ENCODE measurements around the gene PKD1L1. TPM values are rescaled to one million over a fixed set of nuclear protein-coding genes. Genes with fewer than 3 reads are reported as not detected.

Gene PKD1L1
- total RNA-seq, 1 experiment from 2014 or later = 0.17 TPM

DNA sequence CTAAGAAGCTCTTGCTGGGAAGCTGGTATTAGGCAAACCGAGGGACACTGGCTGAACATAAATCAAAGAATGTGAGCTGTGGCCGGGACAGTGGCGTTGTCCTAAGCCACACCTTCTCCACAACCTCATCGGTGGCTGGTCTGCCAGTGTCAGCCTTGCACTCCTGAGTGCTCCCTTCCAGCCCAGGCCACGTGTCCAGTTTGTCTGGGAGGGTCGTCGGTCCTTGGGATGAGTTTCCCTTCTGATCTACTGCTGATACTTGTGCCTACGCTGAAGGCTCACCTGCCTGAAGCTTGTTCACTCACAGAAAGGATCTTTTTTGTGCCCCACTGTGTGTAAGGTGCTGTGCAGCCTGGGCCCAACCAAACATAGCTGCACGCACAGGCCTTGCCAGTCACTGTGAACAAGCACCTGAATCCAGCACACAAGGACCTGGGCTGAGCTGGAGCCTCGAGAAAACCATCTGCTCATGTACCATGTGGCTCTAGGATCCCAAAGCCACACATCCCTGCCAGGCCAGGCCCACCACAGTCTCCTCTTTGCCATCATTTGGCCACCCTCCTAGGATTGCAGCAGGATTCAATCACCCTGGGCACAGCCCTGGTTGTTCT is 116.1 kb downstream of the PKD1L1 start:
- H4K8ac ChIP-seq (replicated peaks; ENCODE audit: insufficient read length, low read depth, low read length) = no peak overlapping the region
- H3K79me1 ChIP-seq (ENCODE audit: insufficient read depth, low read depth, low read length, poor library complexity, severe bottlenecking) = no peaks in the 10 kb centered on the region
- no peak overlapping the region for H3K18ac ChIP-seq (ENCODE audit: insufficient read length, low read depth, low read length)
- H3K4me1 ChIP-seq (ENCODE audit: insufficient read depth, low read length) = no peaks in the 10 kb centered on the region
- no peak overlapping the region for H2BK20ac ChIP-seq (ENCODE audit: low read depth, low read length, poor library complexity, severe bottlenecking)
- H2BK120ac ChIP-seq (ENCODE audit: low read depth, low read length, poor library complexity, severe bottlenecking) = no peak overlapping the region
- H3K4ac ChIP-seq (ENCODE audit: low read depth, low read length) = no peak overlapping the region
- TF ChIP-seq, protein P1, sequence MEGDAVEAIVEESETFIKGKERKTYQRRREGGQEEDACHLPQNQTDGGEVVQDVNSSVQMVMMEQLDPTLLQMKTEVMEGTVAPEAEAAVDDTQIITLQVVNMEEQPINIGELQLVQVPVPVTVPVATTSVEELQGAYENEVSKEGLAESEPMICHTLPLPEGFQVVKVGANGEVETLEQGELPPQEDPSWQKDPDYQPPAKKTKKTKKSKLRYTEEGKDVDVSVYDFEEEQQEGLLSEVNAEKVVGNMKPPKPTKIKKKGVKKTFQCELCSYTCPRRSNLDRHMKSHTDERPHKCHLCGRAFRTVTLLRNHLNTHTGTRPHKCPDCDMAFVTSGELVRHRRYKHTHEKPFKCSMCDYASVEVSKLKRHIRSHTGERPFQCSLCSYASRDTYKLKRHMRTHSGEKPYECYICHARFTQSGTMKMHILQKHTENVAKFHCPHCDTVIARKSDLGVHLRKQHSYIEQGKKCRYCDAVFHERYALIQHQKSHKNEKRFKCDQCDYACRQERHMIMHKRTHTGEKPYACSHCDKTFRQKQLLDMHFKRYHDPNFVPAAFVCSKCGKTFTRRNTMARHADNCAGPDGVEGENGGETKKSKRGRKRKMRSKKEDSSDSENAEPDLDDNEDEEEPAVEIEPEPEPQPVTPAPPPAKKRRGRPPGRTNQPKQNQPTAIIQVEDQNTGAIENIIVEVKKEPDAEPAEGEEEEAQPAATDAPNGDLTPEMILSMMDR (conservative IDR thresholded peaks at IDR 0.05) = no peak
- H2BK12ac ChIP-seq (ENCODE audit: insufficient read length, low read depth, low read length) = no peak overlapping the region
- no peak overlapping the region for H3K27ac Mint-ChIP-seq
- H4K20me1 ChIP-seq (ENCODE audit: control insufficient read depth, insufficient read depth, insufficient read length) = no peaks in the 10 kb centered on the region
- no peak overlapping the region; the same call in 1 of the 2 replicates for H3K14ac ChIP-seq (ENCODE audit: insufficient read depth, low read length)
- H3K4me2 ChIP-seq (ENCODE audit: insufficient read depth, insufficient read length, low read length) = no peak overlapping the region
- no peak overlapping the region for H2BK15ac ChIP-seq (ENCODE audit: low read depth, low read length)
- H3K9me3 ChIP-seq (ENCODE audit: control insufficient read depth, low read depth, low read length) = no peaks in the 10 kb centered on the region
- WGBS (ENCODE audit: extremely low coverage, insufficient read length, low lambda C conversion rate) = no CpG with 5 or more reads among the region's 10 CpGs
- H3K9me3 Mint-ChIP-seq = no peaks in the 10 kb centered on the region
- H3K56ac ChIP-seq (ENCODE audit: insufficient read length, low read depth, low read length) = no peak overlapping the region
- DNase-seq = no peak
- H3K27ac ChIP-seq (ENCODE audit: insufficient read length, low read depth, low read length) = no peak overlapping the region
- no peak overlapping the region for H3K4me3 Mint-ChIP-seq
- no peaks in the 10 kb centered on the region for H3K79me2 ChIP-seq (ENCODE audit: insufficient read depth, low read length)
- no peak overlapping the region for H4K91ac ChIP-seq (ENCODE audit: insufficient read length, low read depth, low read length)
- 0 out of 4 replicates have a peak, but pooled peaks cover 2 to 3% of the 10 kb centered on the region in 2 experiments for H3K4me1 Mint-ChIP-seq
- no peaks in the 10 kb centered on the region for H3K27me3 ChIP-seq (ENCODE audit: insufficient read depth, low read length)
- no peak overlapping the region for H2AK5ac ChIP-seq (ENCODE audit: insufficient read length, low read length)
- no peaks in the 10 kb centered on the region for H3K23me2 ChIP-seq (ENCODE audit: insufficient read length, low read depth, low read length, poor library complexity, severe bottlenecking)
- no peak overlapping the region for H2AFZ ChIP-seq (ENCODE audit: low read length)
- no peak overlapping the region for H3K23ac ChIP-seq (ENCODE audit: insufficient read length, low read depth, low read length)
- no peak overlapping the region for H4K5ac ChIP-seq (ENCODE audit: insufficient read length, low read depth, low read length)
- no peak overlapping the region for H2BK5ac ChIP-seq (ENCODE audit: insufficient read length, low read length)
- no peak overlapping the region for H3T11ph ChIP-seq (ENCODE audit: low read length)
- H3K9ac ChIP-seq (ENCODE audit: extremely low read depth, insufficient read length, low read length) = no peak overlapping the region
- H3K36me3 Mint-ChIP-seq (ENCODE audit: insufficient read depth in 1 of 3, low read depth in 3 of 3) = no peaks in the 10 kb centered on the region
- 0 out of 2 replicates have a peak, but pooled peaks cover 2% of the 10 kb centered on the region for H3K27me3 Mint-ChIP-seq (ENCODE audit: low read depth)
